HG03442 (cell line): ENCODE measurements around the gene ELK4.
"Not testable (repeated sequence)": the region's sequence is repeated elsewhere in the genome, so short reads cannot be mapped to it uniquely, and the experiment has no call there.

Experiments
- ATAC-seq: cut with Tn5 transposase; IDR thresholded peaks from one replicate; pipeline ENCODE4 v1.9.1; 2021; ENCODE audit warnings: mild to moderate bottlenecking, moderate library complexity; ENCODE audit not compliant: unreplicated experiment

The ELK4 gene

GRCh38 chr1:205665201-205666045 lies 33.6 kb upstream of the ELK4 start:
- no peak for ATAC-seq

GRCh38 chr1:205664399-205665017 lies 32.7 kb upstream of the ELK4 start:
- ATAC-seq, result no peak

- ATAC-seq, result no peak
Observed at GRCh38 chr1:205663286-205663936, 31.6 kb upstream of the ELK4 start.

- no peak for ATAC-seq
Observed at GRCh38 chr1:205662791-205663190, 31.0 kb upstream of the ELK4 start.

- no peak for ATAC-seq
Observed at GRCh38 chr1:205662135-205662738, 30.4 kb upstream of the ELK4 start.

- ATAC-seq, result no peak
Observed at GRCh38 chr1:205661429-205662134, 29.8 kb upstream of the ELK4 start.

GRCh38 chr1:205660361-205660760 lies 28.6 kb upstream of the ELK4 start:
- ATAC-seq, result no peak

GRCh38 chr1:205658943-205659581 lies 27.3 kb upstream of the ELK4 start:
- peak; percentile 69 for ATAC-seq

- no peak for ATAC-seq
Observed at GRCh38 chr1:205656236-205656635, 24.4 kb upstream of the ELK4 start.

GRCh38 chr1:205652984-205653383 lies 21.2 kb upstream of the ELK4 start:
- no peak for ATAC-seq

GRCh38 chr1:205650241-205650640 lies 18.4 kb upstream of the ELK4 start:
- ATAC-seq, result no peak

- ATAC-seq, result no peak
Observed at GRCh38 chr1:205645519-205645918, 13.7 kb upstream of the ELK4 start.

GRCh38 chr1:205642679-205643307 lies 11.0 kb upstream of the ELK4 start:
- no peak for ATAC-seq

- no peak for ATAC-seq
Observed at GRCh38 chr1:205639567-205639966, 7.8 kb upstream of the ELK4 start.

- ATAC-seq, result no peak
Observed at GRCh38 chr1:205637854-205638468, 6.2 kb upstream of the ELK4 start.

GRCh38 chr1:205636732-205637131 lies 4.9 kb upstream of the ELK4 start:
- ATAC-seq, result no peak

GRCh38 chr1:205636138-205636530 lies 4.3 kb upstream of the ELK4 start:
- not testable (repeated sequence) for ATAC-seq

- no peak for ATAC-seq
Observed at GRCh38 chr1:205633421-205633976, 1.7 kb upstream of the ELK4 start.

- ATAC-seq, result no peak
Observed at GRCh38 chr1:205632669-205633169, 908 bp upstream of the ELK4 start.
